Activated B cell treated with CpG ODN at 0.5 μM for 24 hours (primary cell): Measurements from ENCODE around the gene FUT8. TPM values are rescaled to one million over a fixed set of nuclear protein-coding genes. Genes with fewer than 3 reads are reported as not detected.

Experiments used
- ATAC-seq: fragments of 200-7000 bp; cut with Tn5 transposase; one replicate; pipeline ENCODE4 v1.10.0; 2021; ENCODE audit warnings: low read depth, mild to moderate bottlenecking, moderate library complexity
- CTCF ChIA-PET: fragments of 350-600 bp; sonication (Branson Sonifier 250); formaldehyde crosslinking; loops from one replicate; lab custom pipeline; 2021; ENCODE audit warnings: antibody characterized with exemption; lab: Charles Lee
- POLR2A ChIA-PET: fragments of 350-600 bp; sonication (Branson Sonifier 250); formaldehyde crosslinking; loops from one replicate; lab custom pipeline; 2021; ENCODE audit warnings: antibody characterized with exemption; lab: Charles Lee
- DNase-seq: peaks from one replicate; pipeline ENCODE4 v3.0.0; 2022
- H3K27ac Mint-ChIP-seq: one replicate; pipeline ENCODE4 v1.8.0; 2020; ENCODE audit warnings: mixed read lengths
- H3K27me3 Mint-ChIP-seq: one replicate; pipeline ENCODE4 v1.8.0; 2021; ENCODE audit warnings: mixed read lengths
- H3K36me3 Mint-ChIP-seq: one replicate; pipeline ENCODE4 v1.8.0; 2021; ENCODE audit warnings: low read depth, mixed read lengths
- H3K4me1 Mint-ChIP-seq: one replicate; pipeline ENCODE4 v1.8.0; 2021; ENCODE audit warnings: mixed read lengths
- H3K4me3 Mint-ChIP-seq: one replicate; pipeline ENCODE4 v1.8.0; 2020; ENCODE audit warnings: mild to moderate bottlenecking, mixed read lengths
- H3K9me3 Mint-ChIP-seq: one replicate; pipeline ENCODE4 v1.8.0; 2020; ENCODE audit warnings: mixed read lengths
- CTCF ChIP-seq: fragments of 200-600 bp; IDR thresholded peaks from one replicate; pipeline ENCODE4 v1.8.0; 2022; ENCODE audit warnings: antibody characterized with exemption, mild to moderate bottlenecking
- intact Hi-C: fragments of 100-400 bp; cut with micrococcal nuclease; formaldehyde crosslinking; loops from one replicate; pipeline ENCODE4 v1.15.1; 2024
- total RNA-seq: library from RNA; stranded (reverse); gene quantifications from 2 replicates; pipeline ENCODE4 v1.2.3, GENCODE V29; 2022

The FUT8 gene
- total RNA-seq, 1 donor from 2014 or later, result 123 TPM

DNA sequence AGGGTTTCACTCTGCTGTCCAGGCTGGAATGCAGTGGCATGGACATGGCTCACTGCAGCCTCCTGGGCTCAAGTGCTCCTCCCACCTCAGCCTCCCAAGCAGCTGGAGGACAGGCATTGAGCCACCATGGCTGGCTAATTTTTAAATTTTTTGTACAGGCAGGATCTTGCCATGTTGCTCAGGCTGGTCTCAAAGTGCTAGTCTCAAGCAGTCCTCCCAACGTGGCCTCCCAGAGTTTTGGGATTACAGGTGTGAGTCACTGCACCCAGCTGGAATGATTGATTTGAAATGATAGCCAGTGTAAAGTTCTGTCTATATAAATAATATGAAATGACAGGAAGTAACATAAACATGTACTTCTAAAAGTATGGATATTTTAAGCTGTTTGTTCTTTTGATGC is 172.7 kb downstream of the FUT8 start:
- intact Hi-C loops, result no loop called here
- no peak overlapping the region for H3K27ac Mint-ChIP-seq
- ATAC-seq, result no peak
- H3K9me3 Mint-ChIP-seq, result no peaks in the 10 kb centered on the region
- DNase-seq, result no peak
- H3K27me3 Mint-ChIP-seq, result no peaks in the 10 kb centered on the region
- no peak for TF ChIP-seq CTCF
- peaks cover 14% of the 10 kb centered on the region for H3K4me1 Mint-ChIP-seq
- CTCF ChIA-PET, result no interaction called here
- no peak overlapping the region for H3K4me3 Mint-ChIP-seq
- peaks cover 15% of the 10 kb centered on the region for H3K36me3 Mint-ChIP-seq
- POLR2A ChIA-PET, result no interaction called here

DNA sequence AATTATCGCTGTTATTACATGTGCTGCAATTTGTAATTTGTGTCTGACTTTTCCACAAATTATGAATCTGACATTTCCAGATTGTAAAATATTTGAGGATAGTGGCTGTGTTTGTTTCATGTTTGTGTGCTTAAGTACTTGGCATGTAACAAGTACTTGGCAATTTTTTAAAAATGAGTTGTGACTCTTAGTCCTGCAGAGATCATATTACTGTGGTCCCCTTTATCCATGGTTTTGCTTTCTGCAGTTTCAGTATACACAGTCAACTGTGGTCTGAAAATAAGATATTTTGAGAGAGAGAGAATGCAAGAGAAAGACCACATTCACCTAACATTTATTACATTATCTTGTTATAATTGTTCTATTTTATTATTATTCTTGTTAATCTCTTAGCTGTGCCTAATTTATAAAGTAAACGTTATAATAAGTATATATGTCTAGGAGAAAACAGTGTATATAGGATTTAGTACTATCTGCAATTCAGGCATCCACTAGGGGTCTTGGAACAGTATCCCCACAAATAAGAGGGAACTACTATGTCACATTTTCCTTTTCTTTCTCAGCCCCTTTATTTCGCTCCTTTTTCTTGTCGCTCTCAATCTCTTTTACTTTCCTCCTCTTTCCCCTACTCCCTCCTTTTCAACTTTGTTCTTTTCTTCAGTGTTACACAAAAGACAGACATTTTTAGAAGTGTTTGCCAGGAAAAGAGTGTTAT is 176.1 kb downstream of the FUT8 start:
- H3K27me3 Mint-ChIP-seq, result no peaks in the 10 kb centered on the region
- H3K27ac Mint-ChIP-seq, result no peak overlapping the region

GRCh38 chr14:65594153-65594881 is 181.8 kb downstream of the FUT8 start:
- peaks cover 3% of the 10 kb centered on the region for H3K4me1 Mint-ChIP-seq
- no peaks in the 10 kb centered on the region for H3K9me3 Mint-ChIP-seq
- ChIA-PET POLR2A (no interaction called here), CTCF (no interaction called here)
- no peak for TF ChIP-seq CTCF
- no peak overlapping the region for H3K27ac Mint-ChIP-seq
- ATAC-seq (no peak), DNase-seq (no peak)
- intact Hi-C loops, result no loop called here
- peaks cover 12% of the 10 kb centered on the region for H3K36me3 Mint-ChIP-seq
- H3K27me3 Mint-ChIP-seq, result no peaks in the 10 kb centered on the region
- no peak overlapping the region for H3K4me3 Mint-ChIP-seq

More for the DNA sequence above, 176.1 kb downstream of the FUT8 start:
- Mint-ChIP-seq H3K36me3 (peaks cover 8% of the 10 kb centered on the region), H3K9me3 (no peaks in the 10 kb centered on the region), H3K4me1 (peaks cover 6% of the 10 kb centered on the region), H3K4me3 (no peak overlapping the region)
- intact Hi-C loops, result no loop called here
- TF ChIP-seq CTCF, result no peak
- ATAC-seq (no peak), DNase-seq (no peak)
- CTCF ChIA-PET, result no interaction called here
- POLR2A ChIA-PET, result no interaction called here

DNA sequence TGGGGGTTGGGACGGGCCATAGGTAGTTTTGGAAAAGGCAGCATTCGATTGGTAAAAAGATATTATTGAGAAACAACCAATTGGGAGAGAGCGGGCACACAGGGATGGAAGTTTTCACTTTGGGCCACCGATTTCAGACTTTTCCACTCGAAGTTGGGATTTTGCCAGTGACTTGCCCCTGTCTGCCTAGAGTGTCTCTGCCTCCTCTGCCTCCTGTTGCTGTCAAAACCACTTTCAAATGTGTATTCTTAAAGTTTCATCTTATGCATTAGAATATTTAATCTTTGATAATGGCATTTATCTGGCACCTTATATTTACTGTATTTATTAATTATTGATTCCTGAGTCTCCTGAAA is 182.3 kb downstream of the FUT8 start:
- CTCF ChIA-PET, result no interaction called here
- no peak for ATAC-seq

More for the DNA sequence above, 182.3 kb downstream of the FUT8 start:
- no peaks in the 10 kb centered on the region for H3K27me3 Mint-ChIP-seq
- H3K36me3 Mint-ChIP-seq, result peaks cover 10% of the 10 kb centered on the region
- H3K9me3 Mint-ChIP-seq, result no peaks in the 10 kb centered on the region
- no peak for DNase-seq
- H3K27ac Mint-ChIP-seq, result no peak overlapping the region
- peaks cover 3% of the 10 kb centered on the region for H3K4me1 Mint-ChIP-seq
- TF ChIP-seq CTCF, result no peak
- no peak overlapping the region for H3K4me3 Mint-ChIP-seq
- intact Hi-C loops, result no loop called here
- POLR2A ChIA-PET, result no interaction called here
